Raji (cell line): Measurements from ENCODE around the gene UBE2I.

ENCODE experiments used
- POLR2A ChIP-seq: IDR thresholded peaks from 2 replicates; pipeline ENCODE4 v1.6.1; 2011; ENCODE audit warnings: low read depth, low read length, control low read depth; ENCODE audit not compliant: insufficient read depth

Gene UBE2I

GRCh38 chr16:1347962-1348361 lies 38.5 kb downstream of the UBE2I start:
- TF ChIP-seq POLR2A: no peak

GRCh38 chr16:1348441-1348840 lies 39.0 kb downstream of the UBE2I start:
- TF ChIP-seq POLR2A: no peak

GRCh38 chr16:1348926-1349325 lies 39.5 kb downstream of the UBE2I start:
- no peak for TF ChIP-seq POLR2A

- no peak for TF ChIP-seq POLR2A
Observed at GRCh38 chr16:1349351-1349750, 39.9 kb downstream of the UBE2I start.

- TF ChIP-seq POLR2A: no peak
Observed at GRCh38 chr16:1349951-1350350, 40.5 kb downstream of the UBE2I start.

- no peak for TF ChIP-seq POLR2A
Observed at GRCh38 chr16:1350691-1351090, 41.3 kb downstream of the UBE2I start.

GRCh38 chr16:1351215-1351581 lies 41.8 kb downstream of the UBE2I start:
- no peak for TF ChIP-seq POLR2A

GRCh38 chr16:1351582-1352362 lies 42.3 kb downstream of the UBE2I start, which contains the start of the genes GNPTG and TSR3:
TSS of gene GNPTG (plus strand) at chr16:1351931. CDS start at chr16:1351966, 35 bp downstream.
TSS of gene TSR3 (minus strand) at chr16:1351878. CDS start at chr16:1351804, 74 bp downstream.
- peak; percentile 79 for TF ChIP-seq POLR2A

- no peak for TF ChIP-seq POLR2A
Observed at GRCh38 chr16:1354815-1355540, 45.5 kb downstream of the UBE2I start.

GRCh38 chr16:1355591-1355990 lies 46.2 kb downstream of the UBE2I start:
- no peak for TF ChIP-seq POLR2A

GRCh38 chr16:1356061-1356900 lies 46.8 kb downstream of the UBE2I start:
- no peak for TF ChIP-seq POLR2A

GRCh38 chr16:1357906-1358566 lies 48.6 kb downstream of the UBE2I start:
- TF ChIP-seq POLR2A: no peak

GRCh38 chr16:1361685-1362360 lies 52.4 kb downstream of the UBE2I start:
- no peak for TF ChIP-seq POLR2A

GRCh38 chr16:1362807-1363206 lies 53.4 kb downstream of the UBE2I start:
- no peak for TF ChIP-seq POLR2A
